Osteoblast (primary cell): ENCODE measurements around the gene KBTBD4. TPM values are rescaled to one million over a fixed set of nuclear protein-coding genes. Genes with fewer than 3 reads are reported as not detected.
A peak's percentile ranks its signal among the peaks of the same experiment; 100 is the strongest.

ENCODE experiments used
- DNase-seq: peaks from one replicate; pipeline ENCODE4 v3.0.0; 2011; ENCODE audit warnings: low spot score, mixed read lengths; ENCODE audit not compliant: insufficient read length; ENCODE audit errors: missing footprints
- H2AFZ ChIP-seq: 2 replicates; pipeline ENCODE4 v1.6.0; 2011; ENCODE audit warnings: mild to moderate bottlenecking, low read length
- H3K27ac ChIP-seq: 2 replicates; pipeline ENCODE4 v1.5.1; 2011; ENCODE audit warnings: mild to moderate bottlenecking, low read depth, low read length, moderate library complexity
- H3K27me3 ChIP-seq: 2 replicates; pipeline ENCODE4 v1.6.0; 2012; ENCODE audit warnings: mild to moderate bottlenecking, control low read depth, inconsistent platforms, low read length, moderate library complexity; ENCODE audit not compliant: insufficient read depth
- H3K36me3 ChIP-seq: 2 replicates; pipeline ENCODE4 v1.5.1; 2011; ENCODE audit warnings: mild to moderate bottlenecking, low read length, control low read depth, moderate library complexity; ENCODE audit not compliant: insufficient read depth
- H3K4me1 ChIP-seq: 2 replicates; pipeline ENCODE4 v1.5.1; 2011; ENCODE audit warnings: mild to moderate bottlenecking, low read length, control low read depth, moderate library complexity; ENCODE audit not compliant: insufficient read depth
- H3K4me2 ChIP-seq: 2 replicates; pipeline ENCODE4 v1.6.0; 2011; ENCODE audit warnings: mild to moderate bottlenecking, low read length; ENCODE audit not compliant: insufficient read depth
- H3K4me3 ChIP-seq: fragments of 200-600 bp; sonication (generic); 3 replicates; pipeline ENCODE4 v1.5.1; 2012; ENCODE audit warnings: mild to moderate bottlenecking, low read length, inconsistent platforms; ENCODE audit not compliant: insufficient read depth
- H3K79me2 ChIP-seq: 2 replicates; pipeline ENCODE4 v1.6.0; 2012; ENCODE audit warnings: mild to moderate bottlenecking, low read length, control low read depth, inconsistent platforms; ENCODE audit not compliant: insufficient read depth
- H3K9me3 ChIP-seq: 2 replicates; pipeline ENCODE4 v1.5.1; 2011; ENCODE audit warnings: low read depth, low read length, control low read depth
- H4K20me1 ChIP-seq: 2 replicates; pipeline ENCODE4 v1.6.0; 2012; ENCODE audit warnings: mild to moderate bottlenecking, low read length, control low read depth; ENCODE audit not compliant: insufficient read depth
- total RNA-seq: library from RNA; depleted of rRNA; stranded (reverse); fragments of >200 nt; gene quantifications from 2 replicates; pipeline ENCODE4 v1.2.3, GENCODE V29; 2012
- TF ChIP-seq, protein P1 (sequence below): IDR thresholded peaks from 2 replicates; pipeline ENCODE4 v1.5.1; 2011; ENCODE audit warnings: mild to moderate bottlenecking, low read depth, low read length, moderate library complexity; ENCODE audit errors: extremely low read depth

The KBTBD4 gene
- total RNA-seq, 1 donor, result 26.8 TPM

DNA sequence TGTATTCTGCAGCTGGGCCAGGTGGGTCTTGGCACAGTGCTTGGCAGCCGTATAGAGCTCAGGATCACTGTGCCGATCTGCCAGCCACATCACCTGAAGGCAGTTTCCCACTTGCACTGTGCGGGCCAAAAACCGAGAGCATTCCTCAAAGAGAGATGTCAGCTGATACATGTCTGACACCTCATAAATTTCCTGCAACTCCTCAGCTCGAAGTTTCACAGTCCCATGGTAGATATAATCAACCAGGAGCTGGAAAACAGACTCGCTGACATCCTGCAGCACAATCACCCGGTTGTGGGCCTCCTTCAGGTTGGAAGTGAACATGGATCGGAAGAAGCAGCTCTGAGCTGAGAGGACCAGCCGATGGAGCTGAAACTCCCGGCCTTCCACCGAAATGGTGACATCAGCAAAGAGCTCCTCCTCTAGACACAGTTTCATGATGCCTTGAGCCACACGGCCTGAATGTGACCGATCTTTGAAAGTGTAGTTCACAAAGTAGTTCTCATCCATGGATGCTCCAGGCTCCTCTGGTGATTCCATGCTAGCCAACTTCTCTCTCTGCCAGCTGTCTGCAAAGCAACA, 1.2 kb downstream of the KBTBD4 start:
- no peaks in the 10 kb centered on the region for H3K9me3 ChIP-seq
- H3K4me3 ChIP-seq, result peak overlapping the region; percentile 96
- H3K27me3 ChIP-seq, result no peaks in the 10 kb centered on the region
- no peak overlapping the region for H2AFZ ChIP-seq
- H3K4me1 ChIP-seq, result peaks cover 34% of the 10 kb centered on the region
- TF ChIP-seq, protein P1, sequence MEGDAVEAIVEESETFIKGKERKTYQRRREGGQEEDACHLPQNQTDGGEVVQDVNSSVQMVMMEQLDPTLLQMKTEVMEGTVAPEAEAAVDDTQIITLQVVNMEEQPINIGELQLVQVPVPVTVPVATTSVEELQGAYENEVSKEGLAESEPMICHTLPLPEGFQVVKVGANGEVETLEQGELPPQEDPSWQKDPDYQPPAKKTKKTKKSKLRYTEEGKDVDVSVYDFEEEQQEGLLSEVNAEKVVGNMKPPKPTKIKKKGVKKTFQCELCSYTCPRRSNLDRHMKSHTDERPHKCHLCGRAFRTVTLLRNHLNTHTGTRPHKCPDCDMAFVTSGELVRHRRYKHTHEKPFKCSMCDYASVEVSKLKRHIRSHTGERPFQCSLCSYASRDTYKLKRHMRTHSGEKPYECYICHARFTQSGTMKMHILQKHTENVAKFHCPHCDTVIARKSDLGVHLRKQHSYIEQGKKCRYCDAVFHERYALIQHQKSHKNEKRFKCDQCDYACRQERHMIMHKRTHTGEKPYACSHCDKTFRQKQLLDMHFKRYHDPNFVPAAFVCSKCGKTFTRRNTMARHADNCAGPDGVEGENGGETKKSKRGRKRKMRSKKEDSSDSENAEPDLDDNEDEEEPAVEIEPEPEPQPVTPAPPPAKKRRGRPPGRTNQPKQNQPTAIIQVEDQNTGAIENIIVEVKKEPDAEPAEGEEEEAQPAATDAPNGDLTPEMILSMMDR, result no peak
- H4K20me1 ChIP-seq, result peaks cover 6% of the 10 kb centered on the region
- peaks cover 53% of the 10 kb centered on the region for H3K36me3 ChIP-seq
- H3K27ac ChIP-seq, result peak overlapping the region; percentile 76
- peak; percentile 65 for DNase-seq
- peaks cover 65% of the 10 kb centered on the region for H3K79me2 ChIP-seq
- peak overlapping the region; percentile 98 for H3K4me2 ChIP-seq

DNA sequence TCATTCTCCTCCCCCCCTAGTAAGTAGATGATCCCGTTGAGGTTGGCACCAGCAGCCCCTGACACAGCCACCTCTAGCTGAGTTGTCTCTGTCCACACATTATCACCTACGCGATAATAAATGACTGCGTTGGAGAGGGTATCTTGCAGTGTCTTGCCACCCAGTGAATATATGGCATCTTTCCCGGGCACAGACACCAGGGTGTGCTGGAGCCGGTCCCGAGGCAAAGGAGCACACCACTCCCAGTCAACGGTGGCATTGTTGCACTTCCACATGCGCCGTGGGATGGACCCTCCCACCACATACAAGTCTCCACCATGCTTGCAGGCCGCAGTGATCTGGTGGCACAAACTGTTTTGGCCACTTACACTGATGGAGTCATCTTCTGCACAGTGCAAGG, 5.4 kb downstream of the KBTBD4 start:
- Histone ChIP-seq H3K27me3 (no peaks in the 10 kb centered on the region), H3K9me3 (no peaks in the 10 kb centered on the region), H3K4me3 (no peak overlapping the region), H3K79me2 (peaks cover 62% of the 10 kb centered on the region), H3K4me1 (peaks cover 36% of the 10 kb centered on the region), H3K27ac (peak overlapping the region; percentile 60), H3K36me3 (peaks cover 42% of the 10 kb centered on the region), H2AFZ (no peak overlapping the region), H4K20me1 (peaks cover 6% of the 10 kb centered on the region), H3K4me2 (peak overlapping the region; percentile 26)
- TF ChIP-seq, protein P1, result no peak
- peak; percentile 27 for DNase-seq

GRCh38 chr11:47572715-47573255, 6.0 kb downstream of the KBTBD4 start:
- H3K27ac ChIP-seq, result peak overlapping the region; percentile 60
- peaks cover 59% of the 10 kb centered on the region for H3K79me2 ChIP-seq
- no peaks in the 10 kb centered on the region for H3K27me3 ChIP-seq
- peaks cover 6% of the 10 kb centered on the region for H4K20me1 ChIP-seq
- peaks cover 30% of the 10 kb centered on the region for H3K4me1 ChIP-seq
- H3K9me3 ChIP-seq, result no peaks in the 10 kb centered on the region
- DNase-seq, result peak; percentile 86
- H3K4me2 ChIP-seq, result peak overlapping the region; percentile 26
- no peak overlapping the region for H2AFZ ChIP-seq
- no peak overlapping the region for H3K4me3 ChIP-seq
- TF ChIP-seq, protein P1, result no peak
- H3K36me3 ChIP-seq, result peaks cover 42% of the 10 kb centered on the region

DNA sequence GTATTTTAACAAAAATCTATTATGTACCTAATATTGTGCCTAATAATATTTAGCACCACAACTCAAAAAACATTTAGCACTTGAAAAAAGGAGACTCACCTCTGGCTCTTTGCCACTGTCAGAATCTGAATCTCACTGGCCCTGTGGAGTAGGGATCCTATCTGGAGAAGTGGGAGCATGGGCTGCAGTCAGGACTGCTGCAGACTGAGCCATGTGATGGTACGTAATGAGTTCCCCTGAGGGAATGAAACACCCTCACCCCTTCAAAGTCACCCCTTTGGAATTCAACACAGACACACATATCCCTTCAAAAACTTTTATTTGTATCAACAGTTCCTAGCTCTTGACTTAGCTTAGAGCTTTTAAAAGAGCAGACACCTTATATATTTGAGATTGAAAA, 6.9 kb downstream of the KBTBD4 start:
- Histone ChIP-seq H3K9me3 (no peaks in the 10 kb centered on the region), H3K4me1 (peaks cover 22% of the 10 kb centered on the region), H3K4me3 (no peak overlapping the region), H3K27ac (peak overlapping the region; percentile 60), H2AFZ (no peak overlapping the region), H3K36me3 (peaks cover 35% of the 10 kb centered on the region), H3K79me2 (peaks cover 58% of the 10 kb centered on the region), H3K4me2 (peak overlapping the region; percentile 26), H3K27me3 (no peaks in the 10 kb centered on the region), H4K20me1 (peaks cover 6% of the 10 kb centered on the region)
- TF ChIP-seq, protein P1, result no peak
- peak; percentile 95 for DNase-seq
